Stimulated activated CD4-positive, alpha-beta T cell treated with anti-CD3 and anti-CD28 coated beads, Interleukin-12 subunit alpha, Interleukin-12 subunit beta, amount 100 ng/mL, for 48 hours (primary cell): Measurements from ENCODE around the gene ZNF521.
"Not testable (repeated sequence)": the region's sequence is repeated elsewhere in the genome, so short reads cannot be mapped to it uniquely, and the experiment has no call there.

Experiments
- DNase-seq, 3 donors: peaks; one replicate each; pipeline ENCODE4 v3.0.0-alpha.2; 2020; ENCODE audit warnings: low read depth in 2 of 3, low spot score in 1 of 3

The ZNF521 gene

GRCh38 chr18:25295624-25296138 lies 56.3 kb downstream of the ZNF521 start:
- no peak for DNase-seq

GRCh38 chr18:25291150-25291549 lies 60.8 kb downstream of the ZNF521 start:
- DNase-seq: no peak

- DNase-seq: no peak
These were observed 62.9 kb downstream of the ZNF521 start for GRCh38 chr18:25289001-25289631.

GRCh38 chr18:25288340-25288938 lies 63.5 kb downstream of the ZNF521 start:
- DNase-seq: no peak

- no peak for DNase-seq
These were observed 64.9 kb downstream of the ZNF521 start for GRCh38 chr18:25287106-25287505.

GRCh38 chr18:25284861-25285550 lies 67.0 kb downstream of the ZNF521 start:
- no peak for DNase-seq

GRCh38 chr18:25284281-25284680 lies 67.7 kb downstream of the ZNF521 start:
- DNase-seq: no peak

- DNase-seq: no peak
These were observed 68.2 kb downstream of the ZNF521 start for GRCh38 chr18:25283781-25284180.

- no peak for DNase-seq
These were observed 68.9 kb downstream of the ZNF521 start for GRCh38 chr18:25282896-25283703.

GRCh38 chr18:25282282-25282681 lies 69.7 kb downstream of the ZNF521 start:
- no peak for DNase-seq

- DNase-seq: no peak
These were observed 70.4 kb downstream of the ZNF521 start for GRCh38 chr18:25281556-25281955.

- no peak for DNase-seq
These were observed 72.0 kb downstream of the ZNF521 start for GRCh38 chr18:25279961-25280360.

GRCh38 chr18:25279556-25279955 lies 72.4 kb downstream of the ZNF521 start:
- no peak for DNase-seq

GRCh38 chr18:25279133-25279532 lies 72.8 kb downstream of the ZNF521 start:
- DNase-seq: no peak

- no peak for DNase-seq
These were observed 73.6 kb downstream of the ZNF521 start for GRCh38 chr18:25278394-25278793.

- DNase-seq: no peak
These were observed 76.5 kb downstream of the ZNF521 start for GRCh38 chr18:25275412-25276001.

- no peak for DNase-seq
These were observed 77.0 kb downstream of the ZNF521 start for GRCh38 chr18:25274926-25275325.

- not testable (repeated sequence) for DNase-seq
These were observed 84.9 kb downstream of the ZNF521 start for GRCh38 chr18:25266931-25267527.

- DNase-seq: no peak
These were observed 89.0 kb downstream of the ZNF521 start for GRCh38 chr18:25262920-25263319.

GRCh38 chr18:25261768-25262167 lies 90.2 kb downstream of the ZNF521 start:
- no peak for DNase-seq

- no peak for DNase-seq
These were observed 95.5 kb downstream of the ZNF521 start for GRCh38 chr18:25256439-25256838.
